HG03095 (cell line): Measurements from ENCODE around the gene IL26.

Source experiments
- ATAC-seq: cut with Tn5 transposase; IDR thresholded peaks from one replicate; pipeline ENCODE4 v1.9.1; 2021; ENCODE audit warnings: moderate library complexity; ENCODE audit not compliant: unreplicated experiment

The IL26 gene

GRCh38 chr12:68159681-68160304, 65.8 kb downstream of the IL26 start, which contains the start of gene IFNG:
TSS of gene IFNG (minus strand) at chr12:68159740. CDS start at chr12:68159615, 125 bp downstream.
- ATAC-seq, result peak; percentile 53

DNA sequence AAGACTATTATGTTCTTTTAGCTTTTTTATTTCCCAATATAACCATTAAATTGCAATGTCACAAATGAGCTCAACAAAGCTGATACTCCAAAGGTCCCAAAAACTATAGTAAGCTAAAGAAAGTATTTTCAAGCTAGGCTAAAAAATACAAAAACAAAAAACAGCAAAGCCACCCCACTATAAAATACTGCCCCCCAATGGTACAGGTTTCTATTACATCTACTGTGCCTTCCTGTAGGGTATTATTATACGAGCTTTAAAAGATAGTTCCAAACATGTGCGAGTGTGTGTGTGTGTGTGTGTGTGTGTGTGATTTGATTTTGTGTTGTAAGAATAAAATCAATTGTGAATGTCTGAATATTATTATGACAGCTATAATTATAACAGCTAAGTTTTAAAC, 67.2 kb downstream of the IL26 start:
- no peak for ATAC-seq

- no peak for ATAC-seq
Measured at GRCh38 chr12:68157380-68157779, 68.2 kb downstream of the IL26 start.

GRCh38 chr12:68156636-68157035, 69.0 kb downstream of the IL26 start:
- ATAC-seq, result no peak

GRCh38 chr12:68154779-68155178, 70.8 kb downstream of the IL26 start:
- no peak for ATAC-seq
